Ovary (tissue), 3 donors: Measurements from ENCODE around the gene PLPP1.

Source experiments
- EP300 ChIP-seq: sonication (generic); formaldehyde crosslinking; IDR thresholded peaks from one replicate; pipeline ENCODE4 v1.6.1; 2017; ENCODE audit warnings: antibody characterized with exemption
- POLR2A ChIP-seq: fragments of 450-650 bp; IDR thresholded peaks from one replicate; pipeline ENCODE4 v1.6.1; 2017; ENCODE audit warnings: antibody characterized with exemption, mild to moderate bottlenecking, moderate library complexity
- TF ChIP-seq, protein P1 (sequence below), 3 donors: fragments of 450-650 bp in 2 of 3; fragments of 200-600 bp in 1 of 3; IDR thresholded peaks; one replicate each; pipeline versions ENCODE4 v1.5.1 to v1.8.0; 2016 to 2022; ENCODE audit warnings: antibody characterized with exemption in 3 of 3, mild to moderate bottlenecking in 1 of 3
- donor health status: DM: no; HTN: no; CAD: no.

GRCh38 chr5:55392669-55393068, 142.1 kb downstream of the PLPP1 start:
- TF ChIP-seq, protein P1, sequence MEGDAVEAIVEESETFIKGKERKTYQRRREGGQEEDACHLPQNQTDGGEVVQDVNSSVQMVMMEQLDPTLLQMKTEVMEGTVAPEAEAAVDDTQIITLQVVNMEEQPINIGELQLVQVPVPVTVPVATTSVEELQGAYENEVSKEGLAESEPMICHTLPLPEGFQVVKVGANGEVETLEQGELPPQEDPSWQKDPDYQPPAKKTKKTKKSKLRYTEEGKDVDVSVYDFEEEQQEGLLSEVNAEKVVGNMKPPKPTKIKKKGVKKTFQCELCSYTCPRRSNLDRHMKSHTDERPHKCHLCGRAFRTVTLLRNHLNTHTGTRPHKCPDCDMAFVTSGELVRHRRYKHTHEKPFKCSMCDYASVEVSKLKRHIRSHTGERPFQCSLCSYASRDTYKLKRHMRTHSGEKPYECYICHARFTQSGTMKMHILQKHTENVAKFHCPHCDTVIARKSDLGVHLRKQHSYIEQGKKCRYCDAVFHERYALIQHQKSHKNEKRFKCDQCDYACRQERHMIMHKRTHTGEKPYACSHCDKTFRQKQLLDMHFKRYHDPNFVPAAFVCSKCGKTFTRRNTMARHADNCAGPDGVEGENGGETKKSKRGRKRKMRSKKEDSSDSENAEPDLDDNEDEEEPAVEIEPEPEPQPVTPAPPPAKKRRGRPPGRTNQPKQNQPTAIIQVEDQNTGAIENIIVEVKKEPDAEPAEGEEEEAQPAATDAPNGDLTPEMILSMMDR (IDR thresholded peaks at IDR 0.05), result no peak
- TF ChIP-seq POLR2A (no peak), EP300 (no peak)
